Measurements from ENCODE around the gene GSTO2.

Gene GSTO2

DNA sequence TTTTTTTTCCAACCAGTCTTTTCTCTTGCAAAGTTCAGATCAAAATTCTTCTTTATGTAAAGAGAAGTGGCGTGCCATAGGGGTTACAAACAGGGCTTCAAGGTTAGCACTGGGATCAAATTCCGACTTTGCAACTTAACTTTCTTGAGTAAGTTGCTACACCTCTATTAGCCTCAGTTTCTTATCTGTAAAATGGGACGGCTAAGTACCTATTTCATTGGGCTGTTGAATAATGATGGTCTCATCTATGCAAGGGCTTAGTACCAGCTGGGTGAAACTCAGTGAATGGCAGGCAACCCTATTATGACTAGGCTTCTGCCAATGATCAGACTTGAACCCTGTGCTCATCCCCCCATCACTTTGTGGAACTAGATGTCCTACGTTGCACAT is 35.4 kb downstream of the GSTO2 start:
- no peak for DNase-seq (ENCODE audit: low spot score)
- TF ChIP-seq, protein P1, sequence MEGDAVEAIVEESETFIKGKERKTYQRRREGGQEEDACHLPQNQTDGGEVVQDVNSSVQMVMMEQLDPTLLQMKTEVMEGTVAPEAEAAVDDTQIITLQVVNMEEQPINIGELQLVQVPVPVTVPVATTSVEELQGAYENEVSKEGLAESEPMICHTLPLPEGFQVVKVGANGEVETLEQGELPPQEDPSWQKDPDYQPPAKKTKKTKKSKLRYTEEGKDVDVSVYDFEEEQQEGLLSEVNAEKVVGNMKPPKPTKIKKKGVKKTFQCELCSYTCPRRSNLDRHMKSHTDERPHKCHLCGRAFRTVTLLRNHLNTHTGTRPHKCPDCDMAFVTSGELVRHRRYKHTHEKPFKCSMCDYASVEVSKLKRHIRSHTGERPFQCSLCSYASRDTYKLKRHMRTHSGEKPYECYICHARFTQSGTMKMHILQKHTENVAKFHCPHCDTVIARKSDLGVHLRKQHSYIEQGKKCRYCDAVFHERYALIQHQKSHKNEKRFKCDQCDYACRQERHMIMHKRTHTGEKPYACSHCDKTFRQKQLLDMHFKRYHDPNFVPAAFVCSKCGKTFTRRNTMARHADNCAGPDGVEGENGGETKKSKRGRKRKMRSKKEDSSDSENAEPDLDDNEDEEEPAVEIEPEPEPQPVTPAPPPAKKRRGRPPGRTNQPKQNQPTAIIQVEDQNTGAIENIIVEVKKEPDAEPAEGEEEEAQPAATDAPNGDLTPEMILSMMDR (IDR thresholded peaks at IDR 0.05; ENCODE audit: extremely low read depth, insufficient read depth, missing control alignments) = no peak
- in situ Hi-C loops (cut with MboI; ENCODE audit: low pct_unique_long_range_greater_than_20kb, low sequenced_read_pairs, unreplicated experiment) = no loop called here

DNA sequence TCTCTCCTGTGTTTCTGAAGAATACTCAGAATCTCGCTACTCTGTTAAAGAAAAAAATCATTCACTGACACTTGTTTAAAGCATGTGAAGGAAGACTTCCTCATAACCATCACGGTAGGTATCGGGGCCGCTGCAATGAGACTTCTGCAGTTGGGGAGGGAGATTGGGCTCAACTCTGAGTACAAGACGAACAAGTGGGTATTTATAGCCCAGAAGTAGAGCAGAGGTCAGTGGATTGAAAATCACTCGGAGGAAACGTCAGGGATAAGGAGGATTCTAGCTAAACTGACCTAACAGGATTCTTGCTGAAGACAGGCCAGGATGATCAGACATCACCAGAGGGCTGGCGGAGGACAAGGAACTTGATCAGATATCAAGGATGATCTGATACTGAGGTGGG is 35.9 kb downstream of the GSTO2 start:
- in situ Hi-C loops (cut with MboI; ENCODE audit: low pct_unique_long_range_greater_than_20kb, low sequenced_read_pairs, unreplicated experiment) = no loop called here
- TF ChIP-seq, protein P1 (IDR thresholded peaks at IDR 0.05; ENCODE audit: extremely low read depth, insufficient read depth, missing control alignments) = no peak
- no peak for DNase-seq (ENCODE audit: low spot score)

DNA sequence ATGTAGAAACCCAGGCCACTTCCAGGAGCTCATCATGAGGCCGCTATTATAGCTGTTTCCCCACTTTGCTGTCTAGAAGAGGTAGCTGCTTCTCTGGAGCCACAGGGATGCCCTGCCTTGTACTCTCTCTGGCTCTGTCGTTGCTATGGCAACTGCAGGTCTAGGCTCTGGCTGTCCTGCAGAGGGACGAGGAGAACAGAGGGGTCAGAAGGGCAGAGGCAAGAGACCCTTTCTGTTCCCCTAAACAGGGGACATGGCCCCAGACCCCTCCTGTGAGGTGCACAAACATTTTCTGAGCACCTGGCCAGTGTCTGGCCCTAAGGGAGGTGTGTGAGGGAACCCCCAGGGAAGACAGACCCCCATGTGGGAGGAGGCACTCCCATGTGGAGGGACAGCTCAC is 37.9 kb downstream of the GSTO2 start:
- TF ChIP-seq, protein P1 (IDR thresholded peaks at IDR 0.05; ENCODE audit: extremely low read depth, insufficient read depth, missing control alignments) = no peak
- in situ Hi-C loops (cut with MboI; ENCODE audit: low pct_unique_long_range_greater_than_20kb, low sequenced_read_pairs, unreplicated experiment) = no loop called here

DNA sequence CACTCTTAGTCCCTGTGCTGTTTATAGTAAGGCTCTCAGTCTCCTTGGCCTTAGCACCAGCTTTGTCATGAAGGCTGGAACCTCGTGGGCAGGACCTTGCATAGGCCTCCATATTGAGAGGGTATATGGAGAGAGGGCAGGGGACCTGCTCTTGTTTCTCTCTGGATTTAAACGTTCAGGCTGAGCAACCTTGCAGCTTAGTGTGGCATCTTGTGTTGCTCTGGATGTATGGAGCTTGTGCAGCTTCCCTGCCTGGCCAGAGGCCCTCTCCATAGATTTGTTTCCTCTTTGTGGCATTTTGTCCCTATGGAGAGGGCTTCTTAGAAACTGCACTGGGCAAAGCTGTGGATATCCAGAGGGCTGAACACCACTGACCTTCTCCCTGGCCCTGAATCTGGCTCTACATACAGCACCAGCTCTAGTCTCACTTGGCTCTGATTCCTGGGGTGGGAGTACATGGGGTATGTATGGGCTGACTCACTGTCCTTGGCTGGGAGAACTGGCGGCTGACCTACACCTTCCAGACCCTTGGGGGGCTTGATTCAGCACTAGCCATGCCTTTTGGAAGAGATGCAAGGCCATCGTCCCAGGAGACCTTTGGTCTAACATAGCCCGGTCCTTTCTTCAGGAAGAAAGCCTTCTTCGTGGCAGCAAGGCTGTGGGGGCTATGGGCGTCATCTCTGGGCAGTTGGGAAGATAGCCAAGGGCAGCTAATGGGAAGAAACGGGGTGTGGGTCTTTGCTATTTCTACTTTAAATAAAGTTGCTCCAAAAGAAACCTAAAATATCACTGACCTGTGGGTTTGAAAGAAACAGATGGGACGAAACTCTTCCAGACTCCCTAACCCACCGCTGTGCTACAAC is 38.8 kb downstream of the GSTO2 start:
- in situ Hi-C loops (cut with MboI; ENCODE audit: low pct_unique_long_range_greater_than_20kb, low sequenced_read_pairs, unreplicated experiment) = no loop called here
- TF ChIP-seq, protein P1 (IDR thresholded peaks at IDR 0.05; ENCODE audit: extremely low read depth, insufficient read depth, missing control alignments) = no peak
- no peak for DNase-seq (ENCODE audit: low spot score)

More for the DNA sequence above, 37.9 kb downstream of the GSTO2 start:
- DNase-seq (ENCODE audit: low spot score) = no peak

DNA sequence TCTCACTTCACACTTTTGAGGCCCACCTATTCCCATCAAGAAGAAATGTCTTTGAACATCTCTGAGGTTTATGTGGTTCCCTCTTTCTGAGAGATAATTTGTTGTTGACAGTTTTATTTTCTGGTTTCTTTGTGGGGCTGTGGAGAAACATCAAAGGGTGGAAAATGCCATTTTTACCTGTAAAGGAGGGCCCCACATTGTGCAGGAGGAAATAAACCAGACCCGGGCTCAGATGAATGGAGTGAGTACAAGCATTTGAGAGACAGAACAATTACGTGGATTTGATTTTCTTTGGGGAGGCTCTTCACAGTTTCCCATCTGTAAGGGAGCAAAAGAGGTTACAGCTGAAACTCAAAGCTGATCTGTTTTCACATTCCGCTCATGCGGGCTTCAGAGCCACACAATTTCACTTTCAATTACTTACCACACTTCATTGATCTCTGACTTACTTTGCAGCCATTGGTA is 39.5 kb downstream of the GSTO2 start:
- in situ Hi-C loops (cut with MboI; ENCODE audit: low pct_unique_long_range_greater_than_20kb, low sequenced_read_pairs, unreplicated experiment) = no loop called here
- TF ChIP-seq, protein P1 (IDR thresholded peaks at IDR 0.05; ENCODE audit: extremely low read depth, insufficient read depth, missing control alignments) = no peak
- peak; percentile 76 for DNase-seq (ENCODE audit: low spot score)

DNA sequence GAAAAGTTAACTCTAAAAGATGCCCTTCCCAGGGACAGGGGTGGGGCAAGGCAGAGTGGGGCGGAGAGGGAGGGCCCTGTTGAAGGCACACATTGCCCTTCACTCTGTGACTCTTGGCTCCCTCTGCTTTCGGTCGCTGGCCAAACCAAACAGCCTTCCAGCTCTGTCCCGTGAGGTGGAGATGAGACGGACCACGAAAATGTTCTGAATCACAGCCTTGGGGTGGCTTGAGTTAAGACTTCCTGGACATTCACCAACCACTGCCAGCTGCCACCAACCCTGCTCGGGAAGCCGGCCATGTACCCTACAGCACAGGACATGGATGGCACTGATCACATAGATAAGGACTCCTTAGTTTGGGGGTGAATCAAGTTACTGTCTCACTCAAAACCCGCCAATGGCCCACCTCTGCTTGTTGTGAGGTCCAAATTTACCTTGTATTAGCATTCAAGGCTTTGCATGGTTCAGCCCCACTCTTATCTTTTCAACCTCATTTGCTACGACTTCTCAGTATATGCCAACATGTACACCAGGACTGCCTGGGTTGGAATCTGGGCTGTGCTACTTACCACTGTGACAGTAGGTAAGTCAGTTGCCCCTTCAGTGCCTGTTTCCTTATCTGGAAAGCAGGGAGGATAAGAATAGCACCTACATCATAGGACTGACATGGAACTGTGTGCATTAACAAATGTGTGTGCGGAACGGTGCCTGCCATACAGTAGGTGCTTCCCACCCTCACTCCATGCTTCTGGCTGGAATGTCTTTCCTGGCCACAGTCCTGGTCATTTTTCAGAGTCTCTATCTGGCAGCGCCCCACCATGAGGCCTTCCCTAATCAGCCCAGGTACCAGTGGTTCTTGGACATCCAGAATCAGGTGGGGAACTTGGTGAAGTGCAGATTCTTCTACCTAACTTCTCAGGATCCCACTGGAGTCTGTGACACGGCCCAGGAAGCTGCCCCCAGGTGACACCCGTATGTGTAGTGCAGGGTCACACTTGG is 41.3 kb downstream of the GSTO2 start:
- in situ Hi-C loops (cut with MboI; ENCODE audit: low pct_unique_long_range_greater_than_20kb, low sequenced_read_pairs, unreplicated experiment) = loop anchor here (5.0 kb wide), 1 partner anchor 37 kb away; no protein-coding TSS in a partner anchor
- no peak for DNase-seq (ENCODE audit: low spot score)
- TF ChIP-seq, protein P1 (IDR thresholded peaks at IDR 0.05; ENCODE audit: extremely low read depth, insufficient read depth, missing control alignments) = no peak

Measured in GM13977 (cell line).